Mucosa of gallbladder (tissue), 1 donor: ENCODE data around the gene ZNF519. TPM values are rescaled to one million over a fixed set of nuclear protein-coding genes. Genes with fewer than 3 reads are reported as not detected.
A peak's percentile ranks its signal among the peaks of the same experiment; 100 is the strongest.

Experiments
- DNase-seq: peaks from one replicate; pipeline ENCODE4 v3.0.0-alpha.2; 2020; ENCODE audit warnings: low spot score
- total RNA-seq: library from RNA; stranded (reverse); gene quantifications from one replicate; pipeline ENCODE4 v1.2.1, GENCODE V29; 2021
- donor health status: DM: no; HTN: no; CAD: no.

ZNF519 gene
- total RNA-seq, 1 donor from 2014 or later = 9.3 TPM

DNA sequence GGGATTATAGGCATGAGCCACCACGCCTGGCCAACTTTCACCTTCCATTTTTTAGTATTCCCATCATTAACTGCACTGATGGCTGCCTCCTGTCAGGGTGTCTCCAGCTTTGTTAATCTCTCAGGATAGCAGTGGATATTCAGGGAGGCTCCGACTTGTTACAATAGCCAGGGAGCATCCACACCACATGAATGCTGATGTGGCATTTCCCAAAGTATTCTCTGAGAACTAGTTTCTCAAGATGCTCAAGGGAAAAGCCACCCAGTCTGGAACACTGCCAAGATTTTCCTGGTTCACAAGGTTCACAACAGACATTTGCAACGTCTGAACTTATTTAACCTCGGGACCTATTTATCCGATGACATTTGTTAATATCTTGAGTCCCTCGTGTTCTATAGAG, 33.8 kb downstream of the ZNF519 start:
- DNase-seq = no peak

DNA sequence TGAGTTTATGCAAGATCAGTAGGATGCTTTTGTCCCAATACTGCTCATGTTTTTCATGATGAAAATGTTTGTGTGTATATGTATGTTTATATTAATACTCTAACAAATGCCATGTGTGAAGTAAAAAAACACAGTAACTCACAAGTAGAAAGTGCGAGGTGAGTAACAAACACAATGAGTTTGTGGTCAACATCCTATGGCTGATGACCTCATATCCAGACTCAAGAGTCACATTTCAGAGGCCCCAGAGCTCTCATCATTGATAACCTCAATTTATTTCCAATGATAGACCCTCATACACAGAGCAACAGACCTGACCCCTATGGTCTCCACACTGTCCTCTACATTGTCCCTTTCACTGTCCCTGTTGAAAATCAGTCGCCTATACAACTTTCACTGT, 34.5 kb downstream of the ZNF519 start:
- no peak for DNase-seq

DNA sequence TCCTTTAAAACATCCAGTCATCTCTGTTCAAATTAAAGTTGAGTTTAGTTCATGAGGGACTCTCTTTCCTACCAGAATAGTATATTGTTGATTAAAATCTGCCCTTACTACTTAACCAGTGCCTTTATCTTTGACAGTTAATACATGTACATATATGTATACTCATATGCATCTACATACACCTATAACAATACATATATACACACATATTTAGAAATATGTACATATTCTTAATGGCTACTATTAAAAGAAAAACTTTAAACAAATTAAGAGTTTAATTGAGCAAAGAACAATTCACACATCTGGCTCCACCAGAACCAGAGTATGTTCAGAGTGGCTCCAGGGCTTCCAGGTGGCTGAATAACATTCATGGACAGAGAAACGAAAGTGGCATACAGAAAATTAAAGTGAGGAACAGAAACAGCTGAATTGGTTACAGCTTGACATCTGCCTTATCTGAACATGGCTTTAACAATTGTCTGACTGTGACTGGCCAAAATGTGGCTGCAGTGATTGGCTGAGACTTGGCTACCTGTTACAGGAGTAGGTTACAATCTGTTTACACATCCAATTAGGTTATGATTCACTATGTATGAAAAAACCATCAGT, 38.8 kb downstream of the ZNF519 start:
- DNase-seq = no peak

DNA sequence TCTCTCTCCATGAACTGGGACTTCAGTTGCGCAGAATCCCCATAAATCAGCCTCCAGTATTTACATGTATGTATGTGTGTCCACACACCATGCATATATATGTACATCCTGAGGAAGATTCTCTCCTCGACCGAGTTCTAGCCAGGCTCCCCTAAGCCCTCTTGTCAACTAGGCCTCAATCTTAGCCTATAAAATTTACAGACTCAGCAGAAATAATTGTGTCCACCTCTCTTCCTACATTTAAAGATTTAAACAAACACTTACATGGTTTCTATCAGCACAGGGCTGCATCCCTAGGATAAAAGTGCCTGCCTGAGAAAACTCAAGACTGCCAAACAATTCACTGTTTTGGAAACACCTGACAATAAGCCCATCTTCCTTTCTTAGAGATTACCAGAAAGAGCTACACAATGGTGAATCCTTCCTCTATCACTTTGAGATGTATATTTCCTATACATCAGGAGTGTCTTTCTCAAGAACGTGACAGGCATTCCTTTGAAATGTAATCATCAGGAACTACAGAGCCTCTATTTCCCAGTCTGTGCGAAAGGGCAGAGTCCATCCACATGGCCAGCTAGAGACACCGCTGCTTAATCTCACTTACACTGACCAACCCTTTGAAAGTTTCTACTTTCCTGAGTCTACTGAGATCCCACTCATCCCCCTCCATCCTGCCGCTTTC, 39.5 kb downstream of the ZNF519 start:
- peak; percentile 23 for DNase-seq

DNA sequence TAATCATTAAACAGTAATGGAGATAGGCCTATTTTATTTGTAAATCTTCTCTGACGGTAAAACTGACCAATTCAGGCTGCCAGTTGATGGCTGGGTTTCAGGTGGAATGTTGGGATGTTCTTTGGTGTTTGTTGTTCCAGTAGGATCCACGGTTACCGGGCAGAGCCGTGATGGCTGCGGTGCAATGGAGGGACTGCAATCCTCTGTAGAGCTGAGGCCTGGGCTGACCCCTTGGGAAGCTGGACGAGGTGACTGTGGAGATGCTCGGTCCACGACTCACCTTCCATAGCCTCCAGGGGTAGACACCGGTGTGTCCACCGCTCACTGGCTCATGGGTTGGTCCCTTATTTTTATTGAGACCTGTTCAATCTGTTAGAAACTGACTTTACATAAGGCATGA, 42.5 kb downstream of the ZNF519 start:
- DNase-seq = no peak

DNA sequence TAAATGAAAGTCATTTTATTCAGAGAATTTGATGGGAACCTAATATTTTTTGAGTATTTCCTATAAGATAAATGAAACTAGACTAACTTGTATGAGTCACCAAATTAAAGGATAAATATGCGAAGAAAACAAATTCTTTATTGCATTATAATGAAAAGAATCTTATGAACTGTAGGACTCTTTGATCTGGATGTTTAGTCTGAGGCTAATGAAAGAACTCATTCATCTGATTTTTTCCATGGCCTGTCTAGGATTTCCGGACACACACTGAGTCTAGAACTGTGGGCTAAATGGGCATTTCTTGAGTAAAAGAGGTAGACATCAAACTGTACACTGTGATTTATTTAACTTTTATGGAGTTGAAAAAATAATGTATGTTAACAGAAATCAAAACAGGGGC, 43.0 kb downstream of the ZNF519 start:
- DNase-seq = no peak

DNA sequence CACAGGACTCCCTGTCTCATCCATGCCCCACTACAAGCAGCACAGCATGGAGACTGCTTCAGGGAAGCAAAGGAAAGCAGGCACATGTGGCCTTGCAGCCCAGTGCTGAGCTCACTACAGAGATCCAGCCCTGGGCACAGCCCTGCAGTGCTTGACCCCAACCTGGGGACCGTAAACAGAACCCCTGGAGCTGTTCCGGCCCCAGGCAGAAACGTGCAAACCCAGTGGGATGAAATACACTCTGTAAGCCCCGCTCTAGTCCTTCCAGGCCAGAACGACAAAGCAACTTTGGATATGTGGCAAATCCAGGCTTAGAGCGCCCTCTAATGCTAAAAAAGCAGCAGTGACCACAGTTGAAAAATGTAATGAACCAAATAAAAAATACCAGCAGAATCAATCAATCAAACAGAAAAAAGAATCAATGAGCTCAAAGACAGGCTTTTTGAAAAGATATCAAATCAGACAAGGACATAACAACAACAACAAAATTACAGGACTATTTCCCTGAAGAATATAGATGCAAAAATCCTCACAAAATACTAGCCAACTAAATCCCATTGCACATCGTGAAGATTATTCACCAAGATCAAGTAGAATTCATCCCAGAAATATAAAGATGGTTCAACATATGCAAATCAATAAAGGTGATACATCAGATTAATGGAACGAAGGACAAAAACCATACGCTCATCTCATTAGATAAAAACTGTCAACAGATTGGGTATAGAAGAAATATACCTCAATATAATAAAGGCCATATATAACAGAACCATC, 45.6 kb downstream of the ZNF519 start:
- DNase-seq = no peak

DNA sequence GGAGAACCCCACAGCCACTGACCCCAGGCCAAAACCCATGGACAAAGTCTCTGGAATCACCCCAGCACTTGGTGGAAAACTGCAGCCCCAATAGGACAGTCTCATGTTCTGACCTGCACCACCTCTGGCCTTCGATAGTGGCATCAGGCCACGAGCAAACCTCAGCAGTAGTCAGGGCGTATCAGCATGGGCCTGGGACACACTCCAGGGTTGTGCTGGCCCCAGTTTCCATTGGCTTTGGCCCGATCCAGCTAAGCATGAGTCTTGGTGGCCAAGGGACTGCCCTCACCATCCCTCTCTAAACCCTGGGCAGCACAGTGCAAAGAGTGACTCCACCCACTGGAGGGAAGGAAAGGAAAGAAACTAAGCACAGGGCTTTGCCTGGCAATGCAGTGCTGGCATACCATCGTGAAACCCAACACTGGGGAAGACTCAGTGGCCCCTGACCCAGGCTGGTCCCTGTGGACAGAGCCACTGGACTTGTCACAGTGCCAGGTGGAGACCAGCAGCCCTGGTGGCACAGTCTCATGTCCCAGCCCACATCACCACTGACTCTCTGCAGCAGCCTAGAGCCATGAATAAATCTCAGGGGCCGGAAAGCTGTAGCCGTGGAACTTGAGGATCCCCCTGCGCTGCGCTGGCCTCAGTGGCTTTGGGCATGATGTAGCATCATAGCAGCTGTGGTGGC, 46.3 kb downstream of the ZNF519 start:
- DNase-seq = no peak

DNA sequence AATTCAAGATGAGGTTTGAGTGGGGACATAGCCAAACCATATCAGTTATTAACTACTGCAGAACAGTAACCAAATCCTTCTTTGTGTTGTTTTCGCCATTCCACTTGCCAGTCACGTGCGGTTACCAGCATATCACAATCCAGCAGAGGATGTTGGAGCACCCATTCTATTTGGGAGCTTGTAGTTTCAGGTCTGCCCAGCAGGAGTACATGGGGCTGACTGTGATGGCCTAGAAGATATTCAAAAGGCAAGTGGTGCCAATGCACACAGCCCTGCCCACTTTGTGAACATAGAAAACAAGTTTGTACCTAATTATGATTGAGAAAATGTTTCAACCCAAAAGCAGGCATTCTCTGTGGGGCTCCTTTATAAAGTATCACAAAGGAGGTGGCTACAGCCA, 57.0 kb downstream of the ZNF519 start:
- no peak for DNase-seq

DNA sequence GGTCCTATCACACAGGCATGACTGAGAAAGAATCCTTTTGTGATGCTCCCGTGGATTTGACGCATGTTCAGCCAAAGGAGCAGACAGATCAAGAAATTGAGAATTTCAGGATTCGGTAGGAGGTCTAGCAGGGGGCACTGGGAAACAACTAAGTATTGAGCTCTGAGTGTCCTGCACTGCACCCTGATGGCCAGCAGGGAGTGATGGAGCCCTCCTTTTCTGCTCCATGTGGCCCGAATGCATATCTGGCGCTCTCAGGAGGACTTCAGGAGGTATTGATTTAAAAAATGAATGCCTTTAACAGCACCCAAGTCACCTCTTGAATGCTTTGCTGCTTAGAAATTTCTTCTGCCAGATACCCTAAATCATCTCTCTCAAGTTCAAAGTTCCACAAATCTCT, 58.0 kb downstream of the ZNF519 start:
- no peak for DNase-seq

DNA sequence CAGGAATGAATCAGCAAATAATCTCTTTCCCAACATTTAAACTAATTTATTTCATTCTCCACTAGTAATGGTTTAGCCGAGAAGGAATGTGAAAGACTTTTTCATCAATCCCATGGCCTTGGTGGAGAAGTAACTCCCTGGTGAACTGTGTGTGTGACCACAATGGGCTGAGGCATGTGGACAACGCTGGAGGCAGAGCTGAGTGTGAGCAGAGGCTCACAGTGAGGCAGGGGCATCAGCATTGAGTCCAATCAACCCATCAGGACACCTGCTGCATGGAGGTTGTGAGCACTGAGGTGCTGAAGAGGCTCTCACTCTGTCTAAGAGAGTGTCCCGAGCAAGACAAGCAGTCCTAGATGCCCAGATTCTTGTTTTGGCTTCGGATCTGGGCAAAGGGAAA, 78.6 kb downstream of the ZNF519 start:
- no peak for DNase-seq

Other genes starting within 250 kb of the ZNF519 start
- gene MC2R, start 216.9 kb downstream of the ZNF519 start, total RNA-seq = not detected